GM08714 (cell line): ENCODE data around the gene MED25.

Experiments used
- H3K4me3 ChIP-seq: fragments of 200-500 bp; sonication (Bioruptor generic); 2 replicates; pipeline ENCODE4 v1.5.1; 2014; ENCODE audit warnings: mild to moderate bottlenecking, low read length, inconsistent platforms
- ZNF274 ChIP-seq: IDR thresholded peaks from 2 replicates; pipeline ENCODE4 v1.6.1; 2012; ENCODE audit warnings: mild to moderate bottlenecking, low read depth, low read length

The MED25 gene

DNA sequence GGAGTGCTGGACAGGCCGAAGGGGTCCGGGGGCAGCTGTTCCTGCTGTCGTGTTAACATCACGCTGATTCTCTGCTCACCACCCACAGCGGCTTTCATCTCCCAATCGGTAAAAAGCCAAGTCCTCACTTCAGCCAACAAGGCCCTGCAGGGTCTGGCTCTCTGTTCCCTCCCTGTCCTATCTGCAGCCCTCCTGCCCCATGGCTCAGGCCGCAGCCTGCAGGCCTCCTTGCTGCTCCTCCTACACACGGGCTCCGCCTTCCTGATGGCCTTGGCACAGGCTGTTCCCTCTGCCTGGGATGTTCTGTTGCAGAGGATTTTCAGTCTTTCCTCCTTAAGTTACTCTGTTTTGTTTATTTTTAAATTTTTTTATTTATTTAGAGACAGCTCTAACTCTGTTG is 27.2 kb upstream of the MED25 start:
- no peak overlapping the region for H3K4me3 ChIP-seq
- TF ChIP-seq ZNF274 = no peak

DNA sequence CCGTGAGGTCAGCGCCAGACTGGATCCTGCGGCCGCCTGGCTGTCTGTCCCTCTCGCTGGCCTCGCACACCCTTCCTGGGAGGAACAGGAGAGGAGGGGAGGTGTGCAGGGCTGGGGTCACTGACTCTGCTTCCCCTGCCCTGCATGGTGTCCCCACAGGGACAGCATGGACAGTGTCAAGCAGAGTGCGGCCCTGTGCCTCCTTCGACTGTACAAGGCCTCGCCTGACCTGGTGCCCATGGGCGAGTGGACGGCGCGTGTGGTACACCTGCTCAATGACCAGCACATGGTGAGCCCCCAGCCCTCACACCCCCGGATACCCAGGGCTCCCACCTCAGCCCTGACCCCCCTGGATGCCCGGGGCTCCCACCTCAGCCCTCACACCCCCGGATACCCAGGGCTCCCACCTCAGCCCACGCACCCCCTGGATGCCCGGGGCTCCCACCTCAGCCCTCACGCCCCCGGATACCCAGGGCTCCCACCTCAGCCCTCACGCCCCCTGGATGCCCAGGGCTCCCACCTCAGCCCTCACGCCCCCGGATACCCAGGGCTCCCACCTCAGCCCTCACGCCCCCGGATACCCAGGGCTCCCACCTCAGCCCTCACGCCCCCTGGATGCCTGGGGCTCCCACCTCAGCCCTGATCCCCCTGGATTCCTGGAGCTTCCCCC is 26.2 kb upstream of the MED25 start:
- H3K4me3 ChIP-seq = no peak overlapping the region
- no peak for TF ChIP-seq ZNF274

DNA sequence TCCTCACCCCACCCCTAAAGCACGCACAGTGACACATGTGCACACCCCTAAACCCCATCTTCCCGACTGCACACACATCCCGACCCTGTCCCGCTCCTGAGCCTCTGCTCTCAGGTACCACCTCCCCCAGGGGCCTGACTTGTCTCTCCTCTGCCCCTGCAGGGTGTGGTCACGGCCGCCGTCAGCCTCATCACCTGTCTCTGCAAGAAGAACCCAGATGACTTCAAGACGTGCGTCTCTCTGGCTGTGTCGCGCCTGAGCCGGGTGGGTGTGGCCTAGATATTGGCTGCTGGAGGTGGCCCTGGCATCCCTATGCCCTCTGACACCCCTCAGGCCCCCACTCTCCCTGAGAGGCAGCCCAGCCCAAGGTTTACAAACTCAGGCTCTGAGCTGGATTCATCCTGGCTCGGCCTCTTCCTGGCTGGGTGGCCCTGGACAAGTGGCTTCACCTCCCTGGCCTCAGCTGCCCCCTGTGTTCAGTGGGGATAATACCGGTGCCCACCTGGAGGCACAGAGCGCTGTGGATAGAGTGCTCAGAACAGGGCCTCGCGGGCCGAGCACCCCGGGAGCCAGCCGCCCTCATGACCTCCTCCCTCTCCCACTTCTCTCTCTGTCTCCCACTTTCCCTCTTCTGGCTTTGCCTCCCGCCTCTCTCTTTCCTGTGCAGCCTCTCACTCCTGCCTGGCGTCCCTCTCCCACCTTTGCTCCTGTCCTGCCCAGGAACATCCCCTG is 25.1 kb upstream of the MED25 start:
- no peak for TF ChIP-seq ZNF274
- H3K4me3 ChIP-seq = no peak overlapping the region

DNA sequence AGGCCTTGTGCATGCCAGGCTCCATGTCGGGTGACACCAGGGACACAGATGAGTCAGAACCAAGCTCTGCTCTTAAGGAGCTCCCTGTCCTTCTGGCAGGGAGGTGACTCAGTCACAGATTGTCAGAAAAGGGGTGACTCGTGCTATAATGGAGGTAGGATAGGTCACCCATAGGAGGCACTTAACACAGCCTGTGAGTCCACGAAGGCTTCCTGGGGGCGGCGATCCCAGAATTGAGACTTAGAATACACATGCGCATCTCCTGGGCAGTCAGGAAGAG is 24.6 kb upstream of the MED25 start:
- no peak overlapping the region for H3K4me3 ChIP-seq
- TF ChIP-seq ZNF274 = no peak

DNA sequence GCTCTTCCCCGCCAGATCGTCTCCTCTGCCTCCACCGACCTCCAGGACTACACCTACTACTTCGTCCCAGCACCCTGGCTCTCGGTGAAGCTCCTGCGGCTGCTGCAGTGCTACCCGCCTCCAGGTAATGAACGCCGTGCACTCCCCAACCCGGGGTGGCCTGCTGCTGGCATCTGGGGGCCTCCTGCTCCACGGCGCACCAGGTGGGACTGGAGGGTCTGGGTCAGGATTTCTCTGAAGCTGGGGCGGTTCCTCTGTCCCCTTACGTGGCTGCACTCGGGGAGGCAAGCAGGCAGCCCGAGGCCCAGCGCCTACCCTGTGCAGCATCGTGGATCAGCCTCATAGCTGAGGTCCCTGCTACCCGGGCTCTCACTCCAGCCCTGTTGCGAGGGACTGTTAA is 22.5 kb upstream of the MED25 start:
- H3K4me3 ChIP-seq = no peak overlapping the region
- no peak for TF ChIP-seq ZNF274

DNA sequence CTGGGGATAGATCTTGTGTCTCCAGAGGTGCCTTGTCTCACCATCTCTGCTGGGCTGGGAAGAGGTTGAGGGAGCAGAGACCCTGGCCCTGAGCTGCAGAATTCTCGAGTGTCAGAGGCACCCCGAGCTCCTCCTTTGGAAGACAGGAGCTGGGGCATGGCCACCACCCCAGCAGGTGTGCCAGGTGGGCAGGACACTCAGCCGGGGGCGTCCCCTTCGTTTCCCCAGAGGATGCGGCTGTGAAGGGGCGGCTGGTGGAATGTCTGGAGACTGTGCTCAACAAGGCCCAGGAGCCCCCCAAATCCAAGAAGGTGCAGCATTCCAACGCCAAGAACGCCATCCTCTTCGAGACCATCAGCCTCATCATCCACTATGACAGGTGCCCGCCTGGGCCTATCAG is 19.5 kb upstream of the MED25 start:
- no peak overlapping the region for H3K4me3 ChIP-seq
- TF ChIP-seq ZNF274 = no peak

DNA sequence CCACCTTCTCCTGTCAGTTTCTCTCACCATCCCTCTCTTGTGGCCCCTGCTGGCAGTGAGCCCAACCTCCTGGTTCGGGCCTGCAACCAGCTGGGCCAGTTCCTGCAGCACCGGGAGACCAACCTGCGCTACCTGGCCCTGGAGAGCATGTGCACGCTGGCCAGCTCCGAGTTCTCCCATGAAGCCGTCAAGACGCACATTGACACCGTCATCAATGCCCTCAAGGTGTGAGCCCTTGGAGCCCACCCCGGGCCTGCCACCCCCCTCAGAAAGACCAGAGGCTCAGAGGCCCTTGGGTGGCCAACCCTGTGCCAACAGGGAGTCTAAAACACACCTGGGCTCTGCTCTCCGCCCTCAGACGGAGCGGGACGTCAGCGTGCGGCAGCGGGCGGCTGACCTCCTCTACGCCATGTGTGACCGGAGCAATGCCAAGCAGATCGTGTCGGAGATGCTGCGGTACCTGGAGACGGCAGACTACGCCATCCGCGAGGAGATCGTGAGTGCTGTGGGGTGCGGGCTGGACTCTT is 18.8 kb upstream of the MED25 start:
- TF ChIP-seq ZNF274 = no peak
- H3K4me3 ChIP-seq = no peak overlapping the region

DNA sequence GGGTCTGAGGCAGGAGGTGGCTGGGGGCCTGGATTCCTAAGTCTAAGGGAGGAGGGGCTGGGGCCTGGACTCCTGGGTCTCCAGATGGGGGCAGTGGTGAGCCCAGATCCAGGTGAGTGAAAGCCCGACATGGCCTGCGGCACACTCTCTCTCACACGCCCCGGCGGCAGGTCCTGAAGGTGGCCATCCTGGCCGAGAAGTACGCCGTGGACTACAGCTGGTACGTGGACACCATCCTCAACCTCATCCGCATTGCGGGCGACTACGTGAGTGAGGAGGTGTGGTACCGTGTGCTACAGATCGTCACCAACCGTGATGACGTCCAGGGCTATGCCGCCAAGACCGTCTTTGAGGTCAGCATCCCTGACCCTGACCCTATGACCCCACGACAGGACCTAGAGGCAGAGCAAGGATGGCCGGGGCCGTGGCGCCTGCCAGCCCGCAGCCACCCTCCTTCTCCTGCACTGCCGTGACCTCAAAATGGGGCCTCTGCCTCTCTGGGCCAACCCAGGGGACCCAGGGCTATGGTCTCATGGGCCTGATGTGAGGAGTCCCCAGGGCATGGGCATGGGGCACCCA is 18.2 kb upstream of the MED25 start:
- H3K4me3 ChIP-seq = no peak overlapping the region
- no peak for TF ChIP-seq ZNF274

DNA sequence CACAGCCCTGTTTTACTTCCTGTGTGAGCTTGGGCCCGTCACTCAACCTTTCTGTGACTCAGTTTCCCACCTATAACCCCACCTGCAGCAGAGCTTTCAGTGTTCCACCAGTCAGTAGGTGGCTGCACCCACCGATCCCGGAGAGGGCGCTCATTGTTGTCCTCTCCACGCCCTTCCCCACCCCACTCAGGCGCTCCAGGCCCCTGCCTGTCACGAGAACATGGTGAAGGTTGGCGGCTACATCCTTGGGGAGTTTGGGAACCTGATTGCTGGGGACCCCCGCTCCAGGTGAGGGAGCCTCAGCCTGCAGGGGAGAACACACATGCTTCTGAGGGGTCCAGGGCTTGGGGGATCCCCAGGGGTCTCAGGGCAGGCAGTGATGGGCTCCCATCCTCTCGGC is 17.3 kb upstream of the MED25 start:
- no peak for TF ChIP-seq ZNF274

DNA sequence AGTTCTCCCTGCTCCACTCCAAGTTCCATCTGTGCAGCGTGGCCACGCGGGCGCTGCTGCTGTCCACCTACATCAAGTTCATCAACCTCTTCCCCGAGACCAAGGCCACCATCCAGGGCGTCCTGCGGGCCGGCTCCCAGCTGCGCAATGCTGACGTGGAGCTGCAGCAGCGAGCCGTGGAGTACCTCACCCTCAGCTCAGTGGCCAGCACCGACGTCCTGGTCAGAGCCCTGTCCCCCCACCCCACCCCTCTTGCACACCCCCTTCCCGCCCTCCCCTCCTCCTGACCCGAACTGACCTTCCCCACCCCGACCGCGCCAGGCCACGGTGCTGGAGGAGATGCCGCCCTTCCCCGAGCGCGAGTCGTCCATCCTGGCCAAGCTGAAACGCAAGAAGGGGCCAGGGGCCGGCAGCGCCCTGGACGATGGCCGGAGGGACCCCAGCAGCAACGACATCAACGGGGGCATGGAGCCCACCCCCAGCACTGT is 16.6 kb upstream of the MED25 start:
- H3K4me3 ChIP-seq = no peak overlapping the region
- no peak for TF ChIP-seq ZNF274

More for the DNA sequence above, 17.3 kb upstream of the MED25 start:
- H3K4me3 ChIP-seq = no peak overlapping the region

DNA sequence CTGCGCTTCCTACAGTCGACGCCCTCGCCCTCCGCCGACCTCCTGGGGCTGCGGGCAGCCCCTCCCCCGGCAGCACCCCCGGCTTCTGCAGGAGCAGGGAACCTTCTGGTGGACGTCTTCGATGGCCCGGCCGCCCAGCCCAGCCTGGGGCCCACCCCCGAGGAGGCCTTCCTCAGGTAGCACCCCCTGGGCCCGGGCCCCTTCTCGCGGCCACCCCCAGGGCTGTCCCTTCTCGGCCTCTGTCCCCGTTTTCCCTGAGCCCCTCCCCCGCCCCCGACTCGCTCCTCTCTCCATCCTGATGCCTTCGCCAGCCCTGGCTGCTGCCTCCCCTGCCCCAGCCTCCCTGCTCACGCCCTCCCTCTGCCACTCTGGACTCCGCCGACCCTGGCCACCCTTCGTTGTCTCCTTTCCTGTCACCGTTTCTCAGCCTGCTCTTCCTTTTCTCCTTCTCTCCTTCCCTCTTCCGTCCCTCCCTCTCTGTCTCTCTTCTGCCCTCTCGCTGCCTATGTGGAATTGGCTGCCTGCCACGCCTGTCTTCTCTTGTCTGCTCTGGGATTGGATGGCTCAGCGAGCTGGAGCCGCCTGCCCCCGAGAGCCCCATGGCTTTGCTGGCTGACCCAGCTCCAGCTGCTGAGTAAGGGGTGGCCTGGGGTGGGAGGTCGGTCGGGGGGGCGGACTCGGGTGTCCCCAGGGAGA is 16.0 kb upstream of the MED25 start:
- no peak overlapping the region for H3K4me3 ChIP-seq
- no peak for TF ChIP-seq ZNF274

DNA sequence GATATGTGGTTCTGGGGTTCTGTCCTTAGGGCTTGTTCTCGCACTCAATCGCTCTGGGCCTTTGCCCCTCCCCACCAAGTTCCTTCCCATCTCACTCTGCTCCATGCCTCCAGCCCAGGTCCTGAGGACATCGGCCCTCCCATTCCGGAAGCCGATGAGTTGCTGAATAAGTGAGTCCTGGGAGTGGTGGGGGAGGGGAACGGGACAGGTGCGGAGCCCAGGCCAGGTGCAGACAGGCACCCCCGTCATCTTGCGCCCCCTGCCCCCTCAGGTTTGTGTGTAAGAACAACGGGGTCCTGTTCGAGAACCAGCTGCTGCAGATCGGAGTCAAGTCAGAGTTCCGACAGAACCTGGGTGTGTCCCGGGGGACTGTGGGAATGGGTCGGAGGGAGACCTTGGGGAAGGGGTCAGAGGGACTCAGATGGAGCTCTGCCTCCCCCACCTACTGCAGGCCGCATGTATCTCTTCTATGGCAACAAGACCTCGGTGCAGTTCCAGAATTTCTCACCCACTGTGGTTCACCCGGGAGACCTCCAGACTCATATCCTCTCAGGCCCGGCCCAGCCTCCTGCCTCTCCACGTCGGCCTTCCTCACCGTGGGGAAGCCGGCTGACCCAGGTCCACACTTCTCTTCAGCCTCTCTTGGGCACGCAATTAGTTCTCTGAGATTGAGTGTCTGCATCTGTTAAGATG is 15.1 kb upstream of the MED25 start:
- no peak overlapping the region for H3K4me3 ChIP-seq
- no peak for TF ChIP-seq ZNF274

DNA sequence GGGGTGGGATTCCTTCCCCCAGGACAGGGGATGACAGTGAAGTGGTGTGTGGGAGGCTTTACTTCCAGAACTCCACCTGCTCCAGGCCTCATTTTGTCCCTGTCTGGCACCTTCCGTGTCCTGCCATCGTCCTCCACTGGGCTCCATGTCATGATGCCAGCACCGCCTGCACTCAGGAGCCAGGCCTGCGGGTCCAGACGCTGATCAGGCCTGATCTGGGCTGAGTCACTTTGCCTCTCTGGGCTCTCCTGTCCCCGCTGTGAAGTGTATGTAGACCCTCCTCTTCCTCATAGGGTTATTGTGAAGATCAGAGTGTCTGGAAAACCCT is 14.6 kb upstream of the MED25 start:
- H3K4me3 ChIP-seq = no peak overlapping the region
- TF ChIP-seq ZNF274 = no peak
